Brain microvascular endothelial cell (primary cell): ENCODE measurements around the gene KRT83.
"Not testable (repeated sequence)": the region's sequence is repeated elsewhere in the genome, so short reads cannot be mapped to it uniquely, and the experiment has no call there.

ENCODE experiments used
- DNase-seq: peaks from one replicate; pipeline ENCODE4 v3.0.0-alpha.2; 2020
- H3K27ac ChIP-seq: fragments of 250-450 bp; sonication (Bioruptor Pico); 2 replicates; pipeline ENCODE4 v1.5.1; 2020; ENCODE audit warnings: mild to moderate bottlenecking, moderate library complexity
- H3K27me3 ChIP-seq: fragments of 250-450 bp; sonication (Bioruptor Pico); replicated peaks from 2 replicates; pipeline ENCODE4 v1.5.1; 2020; ENCODE audit warnings: mild to moderate bottlenecking
- H3K36me3 ChIP-seq: fragments of 250-450 bp; sonication (Bioruptor Pico); replicated peaks from 2 replicates; pipeline ENCODE4 v1.5.1; 2020; ENCODE audit warnings: mild to moderate bottlenecking
- H3K4me3 ChIP-seq: 2 replicates; pipeline ENCODE4 v1.5.1; 2011; ENCODE audit warnings: low read depth, mild to moderate bottlenecking, control low read depth, low read length, moderate library complexity
- in situ Hi-C: cut with HindIII; loops from 2 replicates; pipeline ENCODE4 v1.10.0; 2017; ENCODE audit warnings: low sequenced_read_pairs, low pct_ligation_motif_present
- TF ChIP-seq, protein P1 (sequence below): IDR thresholded peaks from 2 replicates; pipeline ENCODE4 v1.5.1; 2011; ENCODE audit warnings: low read depth, mild to moderate bottlenecking, moderate library complexity, low read length, control low read depth, inconsistent platforms; ENCODE audit errors: missing control alignments

Gene KRT83

GRCh38 chr12:52286857-52287785, 34.1 kb downstream of the KRT83 start:
- H3K27ac ChIP-seq, in situ Hi-C loops, H3K4me3 ChIP-seq, DNase-seq, H3K36me3 ChIP-seq, H3K27me3 ChIP-seq: not testable (repeated sequence)
- TF ChIP-seq, protein P1, sequence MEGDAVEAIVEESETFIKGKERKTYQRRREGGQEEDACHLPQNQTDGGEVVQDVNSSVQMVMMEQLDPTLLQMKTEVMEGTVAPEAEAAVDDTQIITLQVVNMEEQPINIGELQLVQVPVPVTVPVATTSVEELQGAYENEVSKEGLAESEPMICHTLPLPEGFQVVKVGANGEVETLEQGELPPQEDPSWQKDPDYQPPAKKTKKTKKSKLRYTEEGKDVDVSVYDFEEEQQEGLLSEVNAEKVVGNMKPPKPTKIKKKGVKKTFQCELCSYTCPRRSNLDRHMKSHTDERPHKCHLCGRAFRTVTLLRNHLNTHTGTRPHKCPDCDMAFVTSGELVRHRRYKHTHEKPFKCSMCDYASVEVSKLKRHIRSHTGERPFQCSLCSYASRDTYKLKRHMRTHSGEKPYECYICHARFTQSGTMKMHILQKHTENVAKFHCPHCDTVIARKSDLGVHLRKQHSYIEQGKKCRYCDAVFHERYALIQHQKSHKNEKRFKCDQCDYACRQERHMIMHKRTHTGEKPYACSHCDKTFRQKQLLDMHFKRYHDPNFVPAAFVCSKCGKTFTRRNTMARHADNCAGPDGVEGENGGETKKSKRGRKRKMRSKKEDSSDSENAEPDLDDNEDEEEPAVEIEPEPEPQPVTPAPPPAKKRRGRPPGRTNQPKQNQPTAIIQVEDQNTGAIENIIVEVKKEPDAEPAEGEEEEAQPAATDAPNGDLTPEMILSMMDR, result peak; percentile 4

GRCh38 chr12:52285851-52286530, 35.2 kb downstream of the KRT83 start:
- in situ Hi-C loops, result no loop called here
- no peaks in the 10 kb centered on the region for H3K27me3 ChIP-seq
- TF ChIP-seq, protein P1, result no peak
- no peak overlapping the region for H3K4me3 ChIP-seq
- H3K27ac ChIP-seq, result no peak overlapping the region
- no peak for DNase-seq
- H3K36me3 ChIP-seq, result no peaks in the 10 kb centered on the region

DNA sequence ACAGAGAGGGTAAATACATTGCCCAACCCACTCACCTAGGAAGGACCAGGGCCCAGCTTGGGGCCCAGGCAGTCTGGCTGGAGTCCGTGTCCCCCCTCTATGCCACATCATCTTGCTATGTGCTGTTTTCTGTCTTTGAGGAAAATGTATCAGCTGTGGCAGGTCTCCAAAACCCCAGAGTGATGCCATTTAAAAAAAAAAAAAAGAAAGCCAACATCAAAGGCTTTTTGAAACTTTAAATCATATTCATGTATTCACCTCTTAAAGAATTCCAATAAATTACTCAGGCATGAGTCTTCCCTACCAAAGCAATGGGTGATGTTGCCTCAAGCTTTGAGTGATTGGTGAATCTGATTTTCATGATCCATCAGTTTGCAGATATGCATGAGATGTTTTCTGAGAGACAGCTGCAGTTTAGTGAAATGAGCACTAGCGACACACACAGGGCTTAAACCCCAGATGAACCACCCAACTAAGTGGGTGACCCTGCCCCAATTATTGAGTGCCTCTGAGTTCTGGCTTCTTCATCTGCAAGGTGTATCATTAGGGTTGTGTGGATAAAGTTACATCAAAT, 35.9 kb downstream of the KRT83 start:
- in situ Hi-C loops, result no loop called here
- H3K27me3 ChIP-seq, result no peaks in the 10 kb centered on the region
- TF ChIP-seq, protein P1, result no peak
- no peaks in the 10 kb centered on the region for H3K36me3 ChIP-seq
- no peak overlapping the region for H3K27ac ChIP-seq
- H3K4me3 ChIP-seq, result no peak overlapping the region
- no peak for DNase-seq

- TF ChIP-seq, protein P1, result no peak
- in situ Hi-C loops, result no loop called here
- DNase-seq, result no peak
- Histone ChIP-seq H3K36me3 (no peaks in the 10 kb centered on the region), H3K4me3 (no peak overlapping the region), H3K27me3 (no peaks in the 10 kb centered on the region), H3K27ac (no peak overlapping the region)
These were observed 36.5 kb downstream of the KRT83 start for GRCh38 chr12:52284562-52285171.

- H3K27ac ChIP-seq, result peak overlapping the region; percentile 94
These were observed 40.2 kb downstream of the KRT83 start for GRCh38 chr12:52280796-52281560.

More at GRCh38 chr12:52280796-52281560, 40.2 kb downstream of the KRT83 start:
- no peaks in the 10 kb centered on the region for H3K36me3 ChIP-seq
- no peaks in the 10 kb centered on the region for H3K27me3 ChIP-seq
- H3K4me3 ChIP-seq, result no peak overlapping the region
- TF ChIP-seq, protein P1, result no peak
- in situ Hi-C loops, result no loop called here
- peak; percentile 96 for DNase-seq
